ENCODE results near the gene MINAR2.

Gene MINAR2

DNA sequence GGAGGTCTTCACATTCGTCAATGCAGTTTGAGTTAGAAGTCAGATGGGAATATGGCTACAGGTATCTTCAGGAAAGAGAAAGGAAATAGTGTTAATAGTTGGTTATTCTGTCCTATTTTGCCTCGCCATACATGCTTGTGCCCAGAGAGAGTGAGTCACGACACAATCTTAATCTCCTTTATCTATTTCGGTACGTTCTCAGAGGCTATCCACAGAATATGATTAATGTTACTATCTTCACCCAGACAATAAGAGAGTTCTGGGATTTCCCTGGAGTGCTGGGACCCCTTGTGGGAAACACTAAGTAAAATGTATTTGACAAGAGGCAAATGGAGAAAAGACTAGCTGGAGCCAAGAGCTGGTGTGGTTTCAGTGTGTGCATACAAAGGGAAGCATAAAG lies 25.5 kb downstream of the MINAR2 start:
- no peak for DNase-seq

DNA sequence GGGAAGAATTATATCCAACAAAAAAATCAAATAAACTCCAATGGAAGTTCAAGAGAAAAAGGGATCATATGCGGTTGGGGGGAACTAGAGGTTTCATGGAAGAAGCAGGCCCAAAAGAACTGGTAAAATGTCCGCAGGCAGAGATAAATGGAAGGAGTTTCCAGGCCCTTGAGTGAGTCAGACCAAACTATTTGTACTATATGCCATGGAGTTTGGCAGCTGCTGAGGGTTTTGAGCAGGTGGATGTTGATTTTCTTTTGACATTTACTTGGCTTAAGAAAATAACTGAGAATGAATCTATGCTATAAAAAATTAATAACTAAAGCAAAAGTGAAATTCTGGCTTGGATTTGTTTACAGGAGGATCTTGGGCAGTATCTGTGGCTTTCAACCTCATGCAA lies 33.7 kb downstream of the MINAR2 start:
- DNase-seq, result no peak

DNA sequence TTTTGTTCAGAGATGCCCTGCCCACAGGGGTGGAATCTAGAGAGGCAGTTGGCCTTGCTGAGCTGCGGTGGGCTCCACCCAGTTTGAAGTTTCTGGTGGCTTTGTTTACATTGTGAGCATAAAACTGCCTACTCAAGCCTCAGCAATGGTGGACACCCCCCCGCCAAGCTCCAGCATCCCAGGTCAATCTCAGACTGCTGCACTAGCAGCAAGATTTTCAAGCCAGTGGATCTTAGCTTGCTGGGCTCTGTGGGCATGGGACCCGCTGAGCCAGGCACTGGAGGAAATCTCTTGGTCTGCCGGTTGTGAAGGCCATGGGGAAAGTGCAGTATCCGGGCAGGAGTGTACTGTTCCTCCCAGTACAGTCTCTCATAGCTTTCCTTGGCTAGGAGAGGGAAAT lies 55.5 kb downstream of the MINAR2 start:
- no peak for DNase-seq

DNA sequence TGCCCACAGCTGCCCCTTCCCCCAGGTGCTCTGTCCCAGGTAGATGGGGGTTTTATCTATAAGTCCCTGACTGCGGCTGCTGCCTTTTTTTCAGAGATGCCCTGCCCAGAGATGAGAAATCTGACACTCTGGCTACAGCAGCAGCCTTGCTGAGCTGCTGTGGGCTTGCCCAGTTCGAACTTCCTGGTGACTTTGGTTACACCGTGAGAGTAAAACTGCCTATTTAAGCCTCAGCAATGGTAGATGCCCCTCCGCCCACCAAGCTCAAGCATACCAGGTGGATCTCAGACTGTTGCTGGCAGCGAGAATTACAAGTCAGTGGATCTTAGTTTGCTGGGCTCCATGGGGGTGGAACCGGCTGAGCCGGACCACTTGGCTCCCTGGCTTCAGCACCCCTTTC lies 56.8 kb downstream of the MINAR2 start:
- no peak for DNase-seq

DNA sequence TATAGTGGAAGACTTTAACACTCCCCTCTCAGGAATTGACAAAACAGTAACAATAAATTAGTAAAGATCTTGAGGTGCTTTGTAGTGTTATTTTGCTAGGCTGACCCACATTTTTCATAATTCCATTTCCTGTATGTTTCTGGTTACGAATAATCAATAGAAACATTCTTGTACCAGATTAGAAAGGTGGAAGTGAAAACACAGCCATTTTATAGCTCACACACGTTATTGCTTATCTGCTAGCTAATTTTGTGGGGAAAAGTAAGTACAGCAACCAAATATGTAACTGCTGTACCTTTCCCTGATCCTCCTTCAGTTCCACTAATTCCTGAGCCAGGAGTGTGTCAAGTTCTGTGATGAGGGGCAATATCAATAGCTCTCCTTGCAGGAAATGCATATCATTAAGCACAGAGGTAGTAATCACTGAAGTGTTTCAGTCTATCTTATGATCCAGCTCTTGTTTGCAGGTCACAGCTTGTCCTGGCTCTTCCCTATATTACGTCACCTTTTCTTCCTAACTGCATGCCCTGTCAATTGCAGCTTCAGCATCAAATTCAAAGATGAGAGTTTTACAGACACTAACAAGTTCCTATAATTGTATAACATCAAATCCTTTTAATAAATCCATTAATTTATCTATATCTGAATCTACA lies 59.4 kb downstream of the MINAR2 start:
- no peak for DNase-seq
